Measurements from ENCODE around the gene PDSS2.
A peak's percentile ranks its signal among the peaks of the same experiment; 100 is the strongest.
"Not testable (repeated sequence)": the region's sequence is repeated elsewhere in the genome, so short reads cannot be mapped to it uniquely, and the experiment has no call there.

Gene PDSS2

DNA sequence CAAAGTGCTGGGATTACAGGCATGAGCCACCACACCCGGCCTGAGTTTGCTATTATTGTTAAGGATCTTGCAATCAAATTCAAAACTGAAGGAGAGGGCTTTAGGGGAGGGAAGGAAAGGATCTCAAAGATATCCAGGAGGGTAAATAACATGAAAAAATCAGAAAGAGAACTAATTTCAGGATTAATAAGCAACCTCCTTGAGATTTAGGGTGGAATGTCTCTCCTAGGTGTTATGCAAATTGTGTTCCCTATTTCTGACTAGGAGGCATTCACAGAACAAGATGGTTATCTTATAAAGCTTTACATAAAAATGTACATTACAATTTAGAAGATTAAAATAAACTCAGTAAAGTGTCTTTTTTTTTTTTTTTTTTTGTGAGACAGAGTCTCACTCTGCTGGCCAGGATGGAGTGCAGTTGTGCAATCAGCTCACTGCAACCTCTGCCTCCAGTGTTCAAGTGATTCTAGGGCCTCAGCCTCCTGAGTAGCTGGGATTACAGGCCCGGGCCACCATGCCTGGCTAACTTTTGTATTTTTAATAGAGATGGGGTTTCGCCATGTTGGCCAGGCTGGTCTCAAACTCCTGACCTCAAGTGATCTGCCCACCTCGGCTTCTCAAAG, 252.0 kb downstream of the PDSS2 start:
- DNase-seq, result no peak

DNA sequence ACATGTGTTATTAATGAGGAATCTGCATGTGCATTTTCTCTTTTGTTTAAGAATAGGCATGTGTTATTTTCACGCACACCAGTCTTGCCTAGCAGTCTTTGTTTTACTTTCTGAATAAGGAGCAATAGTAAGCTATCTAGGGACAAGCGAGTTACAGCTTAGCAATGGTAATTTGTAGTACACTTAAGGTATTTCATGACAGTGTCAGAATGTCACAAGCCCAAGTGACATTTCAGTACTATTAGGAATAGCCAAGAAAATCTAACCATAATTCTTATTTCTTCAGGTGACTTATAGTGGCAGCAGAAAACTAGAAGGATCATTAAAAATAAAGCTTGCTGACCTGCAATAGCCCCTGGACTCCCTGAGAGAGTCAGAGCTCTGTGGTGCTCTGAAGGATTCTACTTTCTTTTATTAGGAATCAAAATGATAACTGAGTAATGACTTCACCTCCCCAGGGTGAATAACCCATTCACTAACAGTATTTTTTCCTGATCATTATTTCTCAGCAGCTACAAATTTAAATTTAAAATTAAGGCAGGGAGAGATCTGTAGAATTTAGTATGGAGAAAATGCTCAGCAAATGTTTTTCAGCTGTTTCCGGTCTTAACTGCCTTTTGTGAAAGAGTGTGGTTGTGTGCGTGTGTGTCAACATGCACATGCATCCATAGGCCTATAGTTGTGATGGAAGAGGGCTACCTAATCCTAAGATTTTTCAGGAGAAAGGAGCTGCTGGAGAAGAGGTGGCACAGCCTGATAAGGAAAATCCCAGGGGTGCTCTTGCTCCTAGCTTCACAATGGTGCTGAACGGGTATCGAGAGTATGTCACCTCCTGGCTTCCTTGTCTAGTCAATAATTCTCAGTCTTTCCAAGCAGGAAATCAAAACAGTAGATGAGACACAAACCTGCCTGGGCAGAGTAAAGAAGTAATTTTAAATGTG, 254.0 kb downstream of the PDSS2 start:
- no peak for DNase-seq

DNA sequence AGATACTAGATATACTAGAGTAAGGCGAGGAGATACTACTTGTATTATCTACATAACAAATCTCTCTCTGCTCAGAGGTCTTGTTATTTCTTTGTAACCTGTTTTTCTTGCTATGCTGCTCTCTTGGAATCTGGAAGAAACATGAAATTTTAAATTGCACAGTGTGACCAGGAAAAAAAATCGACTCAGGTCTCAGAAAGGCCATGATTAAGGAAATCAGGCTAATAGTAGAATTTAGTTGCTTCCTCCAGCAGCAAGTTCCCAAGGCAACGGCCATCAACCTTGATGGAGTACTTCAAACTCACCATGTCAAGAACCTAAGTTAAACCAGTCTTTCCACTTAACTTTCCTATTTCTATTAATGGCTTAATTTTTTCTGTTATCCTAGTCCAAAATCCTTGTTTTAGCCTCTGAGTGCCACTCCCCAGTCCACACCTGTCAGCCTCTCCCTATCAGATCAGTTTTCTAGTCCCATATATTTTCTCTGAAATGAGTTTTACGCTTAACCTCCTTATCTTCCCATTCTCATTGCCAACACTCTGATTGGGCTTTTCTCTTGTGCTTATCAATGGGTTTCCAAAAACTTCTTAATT, 256.4 kb downstream of the PDSS2 start:
- no peak for DNase-seq

DNA sequence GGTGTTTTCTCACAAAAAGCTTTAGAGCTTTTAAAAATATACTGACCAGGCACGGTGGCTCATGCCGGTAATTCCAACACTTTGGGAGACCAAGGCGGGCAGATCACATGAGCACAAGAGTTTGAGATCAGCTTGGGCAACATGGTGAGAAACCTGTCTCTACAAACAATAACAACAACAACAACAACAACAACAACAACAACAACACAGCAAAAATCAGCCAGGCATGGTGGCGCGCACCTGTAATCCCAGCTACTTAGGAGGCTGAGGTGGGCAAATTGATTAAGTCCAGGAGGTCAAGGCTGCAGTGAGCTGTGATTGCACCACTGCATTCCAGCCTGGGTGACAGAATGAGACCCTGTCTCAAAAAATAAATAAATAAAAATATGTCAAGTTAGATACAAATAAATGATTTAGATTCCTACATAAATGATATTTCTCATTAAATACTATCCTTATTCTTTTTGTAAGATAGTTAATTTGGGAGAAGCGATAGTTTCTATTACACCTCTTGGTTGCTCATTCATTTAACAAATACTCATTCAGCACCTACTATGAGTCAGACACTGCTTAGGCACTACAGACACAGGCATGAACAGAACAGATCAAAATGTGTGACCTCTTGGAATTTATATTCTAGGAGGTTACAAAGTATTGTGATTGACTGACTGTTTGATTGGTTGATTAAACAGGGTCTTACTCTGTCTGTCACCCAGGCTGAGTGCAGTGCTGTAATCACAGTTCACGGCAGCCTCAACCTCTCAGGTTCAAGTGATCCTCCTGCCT, 260.5 kb downstream of the PDSS2 start:
- no peak for DNase-seq

DNA sequence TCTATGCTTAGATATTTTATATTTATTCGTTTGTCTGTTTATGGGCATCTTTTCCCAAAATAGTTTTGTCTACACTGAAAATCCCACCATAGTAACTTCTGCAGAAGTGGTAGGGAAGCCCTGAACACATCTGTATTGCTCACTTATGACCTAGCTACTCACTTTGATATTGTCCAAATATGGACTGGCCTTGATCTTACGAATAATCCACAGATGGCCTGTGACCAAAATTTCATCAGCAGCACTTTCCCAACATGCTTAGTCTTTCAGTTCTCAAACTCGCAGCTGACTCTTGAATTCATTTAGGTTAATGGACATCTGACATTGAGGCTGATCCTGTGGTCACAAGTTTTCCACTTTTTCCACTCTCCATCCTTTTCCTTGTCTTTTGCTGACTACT, 263.2 kb downstream of the PDSS2 start:
- DNase-seq, result no peak

DNA sequence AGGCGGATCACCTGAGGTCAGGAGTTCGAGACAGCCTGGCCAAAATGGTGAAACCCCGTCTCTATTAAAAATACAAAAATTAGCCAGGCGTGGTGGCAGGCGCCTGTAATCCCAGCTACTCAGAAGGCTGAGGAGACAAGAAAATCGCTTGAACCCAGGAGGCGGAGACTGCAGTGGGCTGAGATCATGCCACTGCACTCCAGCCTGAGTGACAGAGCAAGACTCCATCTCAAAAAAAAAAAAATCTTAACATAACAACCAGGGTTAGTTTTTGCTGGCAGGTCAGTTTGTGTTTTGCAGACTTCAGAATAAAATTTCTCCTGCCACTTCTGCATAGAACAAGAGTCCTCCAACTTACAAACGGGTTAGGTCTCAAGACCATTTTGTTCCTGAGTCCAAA, 264.6 kb downstream of the PDSS2 start:
- not testable (repeated sequence) for DNase-seq

DNA sequence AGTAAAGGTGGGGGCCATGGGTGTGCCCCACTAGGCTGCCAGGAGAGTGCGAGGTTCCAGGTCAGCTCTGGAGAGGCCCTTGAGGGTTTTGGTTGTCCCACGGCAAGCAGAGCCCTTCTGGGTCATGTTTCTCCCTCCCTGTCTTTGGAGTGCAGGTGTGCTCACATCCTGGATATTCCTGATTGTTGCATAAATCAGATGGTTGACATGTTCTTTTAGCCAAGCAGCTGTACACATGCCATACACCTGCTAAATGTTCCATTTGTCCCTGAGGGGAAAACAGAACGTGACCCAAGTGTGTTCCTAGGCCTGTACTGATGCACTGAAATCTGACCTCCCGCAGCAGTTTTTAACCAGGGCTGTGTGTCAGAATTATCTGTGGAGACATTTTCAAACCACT, 266.5 kb downstream of the PDSS2 start:
- no peak for DNase-seq

DNA sequence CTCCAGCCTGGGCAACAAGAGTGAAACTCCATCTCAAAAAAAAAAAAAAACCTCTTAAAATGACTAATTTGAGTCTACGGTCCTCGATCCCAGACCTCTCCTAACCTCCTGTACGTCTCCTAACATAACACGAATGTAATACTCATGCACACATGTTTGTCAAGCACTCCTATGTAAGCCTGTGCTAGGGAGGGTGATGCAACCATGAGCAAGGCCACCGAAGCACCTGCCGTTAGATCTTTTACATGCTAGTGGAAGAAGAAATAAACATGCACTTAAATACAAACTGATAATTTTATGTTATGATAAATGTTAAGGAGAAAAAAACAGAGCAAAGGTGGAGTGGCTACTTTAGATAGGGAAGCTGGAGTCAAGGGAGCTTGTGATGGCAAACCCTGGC, 271.7 kb downstream of the PDSS2 start:
- no peak for DNase-seq

DNA sequence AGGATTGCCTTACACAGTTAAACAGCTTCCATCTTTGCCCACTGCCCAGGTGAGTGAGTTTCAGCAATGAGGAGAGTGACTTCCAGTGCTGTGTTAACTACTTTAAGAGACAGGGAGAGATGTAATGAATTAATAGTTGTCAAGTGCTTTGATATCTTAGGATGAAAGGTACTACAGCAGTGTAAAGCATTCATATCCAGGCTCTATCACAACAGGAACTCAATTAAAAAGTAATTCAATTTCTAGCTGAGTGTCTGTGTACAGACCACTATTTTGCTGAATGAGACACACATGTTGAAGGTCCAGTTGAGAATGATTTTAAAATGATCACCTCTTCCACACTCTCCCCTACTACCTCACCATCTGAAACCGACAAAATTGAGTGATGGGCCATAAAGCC, 273.3 kb downstream of the PDSS2 start:
- DNase-seq, result no peak

DNA sequence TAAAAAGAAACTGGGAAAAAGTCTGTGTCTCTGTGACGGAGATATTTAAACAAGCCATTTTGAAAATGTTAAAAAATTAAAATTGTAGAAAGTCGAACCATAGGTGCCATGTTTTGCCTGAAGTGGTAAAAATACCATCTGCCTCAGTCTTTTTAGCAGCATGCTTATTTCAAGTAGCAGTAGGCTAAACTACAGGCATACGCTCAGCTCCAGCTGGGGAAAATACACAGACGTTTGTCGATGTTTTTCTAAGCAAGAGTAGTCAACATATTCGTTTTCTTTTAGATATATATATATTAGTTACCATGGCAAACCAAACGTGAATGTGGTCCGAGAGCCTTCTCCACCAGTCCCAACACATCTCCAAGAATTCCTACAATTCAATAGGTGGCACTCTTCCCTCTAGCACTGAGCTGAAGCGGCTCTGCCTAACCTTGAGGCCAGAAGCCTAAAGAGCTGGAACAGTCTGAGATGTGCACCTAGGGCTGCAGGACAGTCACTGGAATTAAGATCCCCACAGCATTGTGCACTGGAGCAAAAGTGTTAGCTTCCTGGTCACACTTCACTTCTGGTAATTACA, 273.9 kb downstream of the PDSS2 start:
- no peak for DNase-seq

DNA sequence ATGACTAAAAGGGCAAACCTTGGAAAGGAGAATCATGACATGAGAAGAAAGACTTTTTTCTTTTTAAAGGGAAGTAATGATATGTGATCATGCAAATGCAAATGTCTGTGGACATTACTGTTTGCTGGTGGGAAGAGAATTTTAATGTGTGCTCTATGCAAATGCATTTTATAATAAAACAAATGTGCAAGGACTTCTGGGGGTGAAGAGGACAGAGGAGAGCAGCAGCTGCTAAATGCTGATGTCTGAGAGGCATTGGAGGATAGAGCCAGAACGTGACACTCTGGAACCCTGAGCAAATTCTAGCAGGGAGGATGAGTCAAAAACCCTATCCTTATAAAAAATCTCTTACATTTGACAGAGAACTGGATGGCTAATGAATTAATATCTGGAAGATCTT, 274.9 kb downstream of the PDSS2 start:
- no peak for DNase-seq

DNA sequence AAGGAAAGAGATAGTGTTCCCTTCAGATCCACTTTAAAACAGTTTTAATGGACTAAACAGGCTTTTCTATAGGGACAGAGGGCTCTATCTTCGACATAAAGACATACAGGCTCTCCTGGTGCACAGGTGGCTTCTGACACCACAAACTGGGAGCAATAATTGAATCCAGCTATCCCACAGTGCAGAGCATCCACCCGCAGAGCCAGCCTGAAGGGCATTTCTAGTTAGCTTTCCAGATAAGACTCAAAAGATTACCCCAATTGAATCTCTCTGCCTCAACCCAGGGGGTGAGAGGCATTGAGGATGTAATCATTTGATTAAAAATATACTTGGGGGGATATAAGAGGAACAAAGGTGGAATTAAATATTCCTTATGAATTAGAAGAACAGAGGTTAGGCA, 279.3 kb downstream of the PDSS2 start:
- DNase-seq, result no peak

DNA sequence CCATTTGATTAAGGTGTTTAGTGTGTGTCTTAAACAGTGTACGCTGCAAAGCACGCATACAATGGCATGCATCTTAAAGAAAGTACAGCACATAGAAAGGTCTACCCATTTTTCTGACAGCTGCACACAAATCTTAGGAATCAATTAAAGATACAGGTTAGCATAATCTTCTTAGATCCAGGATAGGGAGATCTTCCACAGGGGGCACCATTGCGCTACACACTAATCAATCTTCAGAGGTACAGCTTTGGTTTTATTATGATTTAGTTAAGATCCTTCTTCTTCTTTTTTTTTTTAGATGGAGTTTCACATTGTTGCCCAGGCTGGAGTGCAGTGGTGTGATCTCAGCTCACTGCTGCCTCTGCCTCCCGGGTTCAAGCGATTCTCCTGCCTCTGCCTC, 280.4 kb downstream of the PDSS2 start:
- peak; percentile 4 for DNase-seq

DNA sequence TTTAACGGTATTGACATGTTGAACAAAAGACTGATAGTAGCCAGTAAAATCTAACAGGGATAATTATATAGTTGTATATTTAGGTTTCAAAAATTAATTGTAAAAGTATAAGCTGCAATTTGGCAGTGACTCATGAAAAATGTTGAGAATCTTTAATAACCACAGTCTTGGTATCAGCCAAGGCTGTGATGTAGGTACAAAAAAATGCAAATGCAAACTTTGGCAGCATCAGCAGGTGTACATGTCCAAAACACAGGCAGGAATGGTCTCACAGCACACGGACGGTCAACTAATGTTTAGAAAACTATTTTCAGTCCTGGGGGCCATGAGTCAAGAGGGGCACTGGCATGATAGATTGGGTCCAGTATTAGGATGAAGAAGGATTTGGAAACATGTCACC, 285.6 kb downstream of the PDSS2 start:
- DNase-seq, result no peak

DNA sequence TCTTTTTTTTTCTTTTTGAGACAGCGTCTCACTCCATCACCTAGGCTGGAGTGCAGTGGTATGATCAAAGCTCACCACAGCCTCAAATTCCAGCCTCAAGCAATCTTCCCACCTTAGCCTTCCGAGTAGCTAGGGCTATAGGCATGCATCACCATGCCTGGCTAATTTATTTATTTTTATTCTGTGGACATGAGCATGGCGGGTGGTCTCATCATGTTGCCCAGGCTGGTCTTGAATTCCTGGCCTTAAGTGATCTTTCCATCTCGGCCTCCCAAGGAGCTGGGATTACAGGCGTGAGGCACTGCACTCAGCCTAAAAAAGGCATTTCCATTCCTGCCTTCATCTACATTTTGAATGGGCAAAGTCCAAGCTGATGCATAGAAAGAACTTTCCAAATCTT, 287.9 kb downstream of the PDSS2 start:
- DNase-seq, result no peak

DNA sequence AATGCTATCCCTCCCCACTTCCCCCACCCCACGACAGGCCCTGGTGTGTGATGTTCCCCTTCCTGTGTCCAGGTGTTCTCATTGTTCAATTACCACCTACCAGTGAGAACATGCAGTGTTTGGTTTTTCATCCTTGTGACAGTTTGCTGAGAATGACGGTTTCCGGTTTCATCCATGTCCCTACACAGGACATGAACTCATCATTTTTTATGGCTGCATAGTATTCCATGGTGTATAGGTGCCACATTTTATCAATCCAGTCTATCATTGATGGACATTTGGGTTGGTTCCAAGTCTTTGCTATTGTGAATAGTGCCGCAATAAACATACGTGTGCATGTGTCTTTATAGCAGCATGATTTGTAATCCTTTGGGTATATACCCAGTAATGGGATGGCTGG, 295.1 kb downstream of the PDSS2 start:
- DNase-seq, result not testable (repeated sequence)

DNA sequence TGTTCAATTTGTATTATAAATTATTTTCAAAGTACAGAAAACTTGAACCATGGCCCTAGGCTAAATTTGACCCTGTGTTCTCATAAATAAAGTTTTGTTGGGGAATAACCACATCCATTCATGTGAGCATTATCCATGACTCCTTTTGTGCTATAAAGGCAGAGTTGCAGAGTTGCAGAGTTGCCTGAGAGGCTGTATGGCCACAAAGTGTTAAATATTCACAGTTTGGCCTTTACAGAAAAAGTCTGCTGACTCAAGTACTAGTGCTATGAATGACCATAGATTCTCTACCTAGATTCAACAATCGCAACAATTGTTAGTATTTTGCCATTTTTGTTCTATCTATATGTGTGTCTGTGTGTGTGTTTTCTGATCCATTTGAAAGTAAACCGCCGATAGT, 297.8 kb downstream of the PDSS2 start:
- DNase-seq, result no peak

DNA sequence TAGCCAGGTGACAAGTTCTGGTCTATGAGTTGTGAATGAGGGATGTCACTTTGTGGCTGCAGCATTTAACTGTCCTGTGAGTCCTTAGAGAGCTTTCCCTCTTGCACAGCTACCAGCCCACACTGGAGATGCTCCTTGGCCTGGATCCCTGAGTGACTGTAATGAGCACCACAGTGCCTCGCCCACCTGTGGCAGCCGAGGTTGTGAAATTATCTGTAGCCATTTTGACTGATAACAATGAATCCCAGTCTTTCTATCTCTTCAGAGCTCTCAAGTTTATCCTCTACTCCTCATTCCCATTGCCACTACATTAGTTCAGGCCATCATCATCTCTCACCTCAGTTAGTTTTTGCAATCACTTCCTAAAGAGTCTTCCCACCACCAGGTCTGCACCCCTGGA, 302.7 kb downstream of the PDSS2 start:
- DNase-seq, result no peak

DNA sequence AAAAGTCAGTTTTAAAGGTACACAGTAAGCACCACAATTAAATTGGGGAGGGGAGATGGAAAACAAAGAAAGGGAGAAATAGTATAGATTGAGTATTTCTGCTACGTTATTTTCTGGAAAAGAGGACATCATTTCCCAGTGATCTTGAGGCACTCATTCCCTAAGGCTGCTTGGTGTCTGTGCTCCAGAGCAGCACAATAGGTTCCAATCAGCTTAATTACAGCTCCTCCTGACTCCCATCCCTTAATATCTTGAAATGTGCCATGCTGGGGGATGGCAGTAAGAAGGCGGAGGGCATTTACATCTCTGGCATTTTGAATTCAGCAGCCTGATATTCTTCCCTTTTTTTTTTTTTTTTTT, 304.6 kb downstream of the PDSS2 start:
- no peak for DNase-seq

DNA sequence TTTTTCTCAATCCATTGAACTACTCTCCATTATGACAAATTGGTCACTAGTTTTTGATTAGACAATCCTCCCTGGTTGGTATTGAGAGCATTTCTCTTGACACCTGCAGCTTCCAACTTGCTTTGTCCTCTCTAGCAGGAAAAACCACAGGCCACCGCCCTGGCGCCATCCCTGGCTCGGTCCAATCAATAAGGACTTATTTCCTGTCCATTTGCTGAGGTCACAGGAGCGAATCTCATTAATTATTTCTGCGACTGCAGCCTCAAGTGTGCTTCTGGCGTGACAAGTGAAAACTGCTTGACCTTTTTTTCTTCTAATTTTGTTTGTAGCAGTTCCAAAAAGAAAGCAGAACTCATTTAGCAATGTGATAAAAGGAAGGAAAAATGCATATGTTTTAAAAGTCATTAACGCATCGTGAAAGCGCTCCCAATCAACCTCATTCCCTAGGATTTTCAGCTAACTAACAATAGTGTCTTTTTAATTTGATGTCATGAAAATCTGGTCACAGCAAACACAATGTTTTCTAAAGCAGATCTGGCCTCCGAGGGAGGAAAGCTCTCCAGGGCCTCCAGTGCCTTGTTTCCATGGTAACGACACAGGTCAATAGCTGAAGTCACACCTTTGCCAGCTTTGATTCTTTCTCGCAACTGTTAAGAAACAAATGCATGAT, 305.1 kb downstream of the PDSS2 start:
- DNase-seq, result no peak

DNA sequence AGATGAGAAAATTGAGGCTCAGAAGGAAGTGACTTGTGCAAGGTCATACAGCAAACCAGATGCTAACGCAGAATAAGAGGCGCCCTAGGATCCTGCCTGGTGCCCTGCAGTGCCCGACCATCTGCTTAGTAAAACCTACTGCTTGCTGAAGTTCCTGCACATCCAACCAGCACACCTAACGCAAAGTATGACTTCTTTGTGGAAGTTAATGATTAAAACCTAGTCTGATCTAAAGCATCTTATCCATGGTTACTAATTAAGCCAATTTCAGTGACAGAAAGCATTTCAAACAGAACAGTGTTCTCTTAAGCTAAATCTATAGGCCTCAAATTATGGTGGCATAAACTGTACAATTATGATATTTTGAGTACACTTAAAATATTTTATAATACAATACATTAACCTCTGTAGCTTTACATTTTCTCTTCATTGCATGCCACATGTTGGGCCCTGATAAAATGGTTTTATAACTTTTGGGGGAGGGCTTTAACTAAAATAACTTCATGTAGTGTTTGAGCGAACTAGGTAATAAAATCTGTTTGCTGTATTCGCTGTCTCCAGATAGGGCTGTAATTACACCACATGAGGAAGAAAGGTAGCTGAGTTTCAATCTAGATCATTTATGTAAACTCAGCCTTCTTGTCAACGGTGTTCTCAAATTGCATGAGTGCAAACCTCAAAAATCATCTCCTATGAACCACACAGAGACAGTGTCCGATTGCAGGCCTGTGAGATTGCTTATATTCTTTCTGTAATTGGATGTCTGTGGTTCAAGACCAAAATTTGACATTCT, 306.5 kb downstream of the PDSS2 start:
- no peak for DNase-seq

DNA sequence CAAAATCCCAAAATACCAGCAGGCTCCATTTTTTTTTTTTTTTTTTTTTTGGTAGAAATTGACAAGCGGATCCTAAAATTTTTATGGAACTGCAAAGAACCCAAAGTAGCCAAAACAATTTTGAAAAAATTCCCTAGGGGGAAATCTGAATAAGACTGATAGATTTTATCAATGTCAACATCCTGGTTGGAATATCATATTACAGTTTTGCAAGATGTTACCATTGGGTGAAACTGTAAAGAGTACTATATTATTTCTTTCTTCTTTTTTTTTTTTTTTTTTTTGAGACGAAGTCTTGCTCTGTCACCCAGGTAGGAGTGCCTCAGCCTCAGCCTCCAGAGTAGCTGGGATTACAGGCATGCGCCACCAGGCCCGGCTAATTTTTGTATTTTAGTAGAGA, 314.7 kb downstream of the PDSS2 start:
- no peak for DNase-seq

All from stimulated activated CD4-positive, alpha-beta T cell treated with anti-CD3 and anti-CD28 coated beads, Interleukin-1b, Interleukin-23, amount 100 ng/mL, for 48 hours (primary cell).